ENCODE results near the gene WDR27. TPM values are rescaled to one million over a fixed set of nuclear protein-coding genes. Genes with fewer than 3 reads are reported as not detected.
"Not testable (repeated sequence)": the region's sequence is repeated elsewhere in the genome, so short reads cannot be mapped to it uniquely, and the experiment has no call there.

Gene WDR27
- polyA plus RNA-seq, 1 experiment = 28.7 TPM

- peaks cover 1% of the 10 kb centered on the region for H3K36me3 ChIP-seq (ENCODE audit: control insufficient read depth, insufficient read depth, low read length)
- no peak overlapping the region for H3K4me3 ChIP-seq (ENCODE audit: low read depth, low read length)
- ChIA-PET CTCF (interaction anchor here (1.0 kb wide), 1 partner anchor 9 kb away, joined by 3 read pairs; no protein-coding TSS in a partner anchor), POLR2A (no interaction called here)
- DNase-seq (ENCODE audit: low read depth) = no peak
- no peaks in the 10 kb centered on the region for H3K27me3 ChIP-seq (ENCODE audit: control insufficient read depth, insufficient read depth, low read length)
- no peak for TF ChIP-seq CTCF (IDR thresholded peaks at IDR 0.05; ENCODE audit: insufficient read depth, low read depth, low read length)
Measured at GRCh38 chr6:169620171-169621130, 81.4 kb downstream of the WDR27 start.

- POLR2A ChIA-PET = no interaction called here
- no peak for TF ChIP-seq CTCF (IDR thresholded peaks at IDR 0.05; ENCODE audit: insufficient read depth, low read depth, low read length)
- no peak for DNase-seq (ENCODE audit: low read depth)
Measured at GRCh38 chr6:169619650-169620049, 82.2 kb downstream of the WDR27 start.

DNA sequence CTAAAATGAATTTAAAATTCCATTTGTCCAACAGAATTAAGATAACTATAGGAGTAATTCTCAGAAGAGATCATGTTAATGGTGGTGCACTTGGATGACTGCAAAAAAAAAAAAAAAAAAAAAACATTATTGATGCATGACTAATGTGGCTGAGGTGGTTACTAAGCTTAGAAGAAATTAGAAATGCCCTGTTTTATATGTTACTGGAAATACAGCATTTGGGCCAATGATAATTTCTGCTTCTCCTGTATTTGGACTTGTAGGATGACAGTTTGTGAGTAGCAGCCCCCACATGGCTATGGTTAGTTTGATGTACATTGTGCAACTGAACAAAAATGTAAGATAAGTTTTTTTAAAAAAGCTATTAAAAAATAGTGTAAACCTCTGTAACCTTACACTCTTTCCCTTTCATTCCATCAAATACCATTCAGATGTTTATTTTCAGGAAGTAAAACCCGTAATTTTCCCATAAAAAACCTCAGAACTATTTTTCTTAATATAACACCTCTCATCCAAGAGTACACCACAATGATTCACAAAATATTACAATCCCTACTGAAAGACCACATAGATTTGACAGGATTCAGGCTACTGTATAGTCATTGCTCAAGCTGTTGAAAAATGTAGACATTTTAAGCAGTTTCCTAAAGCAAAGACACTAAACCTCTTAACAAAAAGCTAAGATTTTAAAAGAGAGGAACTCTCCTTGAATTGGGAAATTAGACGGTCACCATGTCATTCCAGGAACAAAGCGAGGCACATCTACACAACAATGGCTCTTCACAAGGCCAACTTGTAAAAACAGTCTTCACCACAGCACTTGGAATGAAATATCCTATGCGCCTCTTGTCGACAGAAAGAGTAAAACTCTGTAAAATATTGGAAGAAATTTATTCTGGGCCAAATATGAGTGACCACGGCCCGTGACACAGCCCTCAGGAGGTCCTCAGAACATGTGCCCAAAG lies 83.0 kb downstream of the WDR27 start:
- Histone ChIP-seq H3K36me3 (ENCODE audit: control insufficient read depth, insufficient read depth, low read length) (no peaks in the 10 kb centered on the region), H3K4me3 (ENCODE audit: low read depth, low read length) (no peak overlapping the region), H3K27me3 (ENCODE audit: control insufficient read depth, insufficient read depth, low read length) (no peaks in the 10 kb centered on the region)
- DNase-seq (ENCODE audit: low read depth) = peak; percentile 93
- ChIA-PET CTCF (interaction anchor here (0.9 to 1.3 kb wide), 2 partner anchors 21 to 99 kb away, joined by 3 to 4 read pairs; no protein-coding TSS in a partner anchor), POLR2A (interaction anchor here (0.6 to 1.0 kb wide), 5 partner anchors 46 to 366 kb away, joined by 3 to 4 read pairs (median 4); no protein-coding TSS in a partner anchor)
- TF ChIP-seq CTCF (IDR thresholded peaks at IDR 0.05; ENCODE audit: insufficient read depth, low read depth, low read length) = no peak

More at GRCh38 chr6:169619650-169620049, 82.2 kb downstream of the WDR27 start:
- H3K36me3 ChIP-seq (ENCODE audit: control insufficient read depth, insufficient read depth, low read length) = peaks cover 1% of the 10 kb centered on the region
- no peaks in the 10 kb centered on the region for H3K27me3 ChIP-seq (ENCODE audit: control insufficient read depth, insufficient read depth, low read length)
- CTCF ChIA-PET = interaction anchor here (1.3 kb wide), 1 partner anchor 21 kb away, joined by 4 read pairs; no protein-coding TSS in a partner anchor
- no peak overlapping the region for H3K4me3 ChIP-seq (ENCODE audit: low read depth, low read length)

GRCh38 chr6:169617562-169617961 lies 84.3 kb downstream of the WDR27 start:
- CTCF ChIA-PET = no interaction called here
- no peak for TF ChIP-seq CTCF (IDR thresholded peaks at IDR 0.05; ENCODE audit: insufficient read depth, low read depth, low read length)
- POLR2A ChIA-PET = no interaction called here
- Histone ChIP-seq H3K27me3 (ENCODE audit: control insufficient read depth, insufficient read depth, low read length) (no peaks in the 10 kb centered on the region), H3K36me3 (ENCODE audit: control insufficient read depth, insufficient read depth, low read length) (no peaks in the 10 kb centered on the region), H3K4me3 (ENCODE audit: low read depth, low read length) (no peak overlapping the region)
- no peak for DNase-seq (ENCODE audit: low read depth)

DNA sequence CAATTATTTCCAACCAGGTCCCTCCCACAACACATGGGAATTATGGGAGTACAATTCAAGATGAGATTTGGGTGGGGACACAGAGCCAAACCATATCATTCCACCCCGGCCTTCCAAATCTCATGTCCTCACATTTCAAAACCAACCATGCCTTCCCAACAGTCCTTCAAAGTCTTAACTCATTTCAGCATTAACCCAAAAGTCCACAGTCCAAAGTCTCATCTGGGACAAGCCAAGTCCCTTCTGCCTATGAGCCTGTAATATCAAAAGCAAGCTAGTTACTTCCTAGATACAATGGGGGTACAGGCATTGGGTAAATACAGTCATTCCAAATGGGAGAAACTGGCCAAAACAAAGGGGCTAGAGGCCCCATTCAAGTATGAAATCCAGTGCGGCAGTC lies 93.2 kb downstream of the WDR27 start:
- H3K36me3 ChIP-seq (ENCODE audit: control insufficient read depth, insufficient read depth, low read length); DNase-seq (ENCODE audit: low read depth); H3K27me3 ChIP-seq (ENCODE audit: control insufficient read depth, insufficient read depth, low read length); POLR2A ChIA-PET; H3K4me3 ChIP-seq (ENCODE audit: low read depth, low read length): not testable (repeated sequence)
- CTCF ChIA-PET = interaction anchor here (1.4 kb wide), 1 partner anchor 11 kb away, joined by 4 read pairs; no protein-coding TSS in a partner anchor
